GM12891 (cell line): Measurements from ENCODE around the gene NAV2.

Source experiments
- DNase-seq: peaks from one replicate; pipeline ENCODE4 v3.0.0; 2011; ENCODE audit warnings: low spot score; ENCODE audit not compliant: insufficient read length
- FAIRE-seq: peaks from 2 replicates; lab custom pipeline; 2011; peaks lifted over from hg19 to GRCh38; lab: Jason Lieb, UNC
- PAX5 ChIP-seq: IDR thresholded peaks from 2 replicates; pipeline ENCODE4 v1.6.1; 2011; ENCODE audit warnings: low read length, moderate library complexity, mild to moderate bottlenecking; ENCODE audit not compliant: insufficient read depth, severe bottlenecking
- POLR2A ChIP-seq: IDR thresholded peaks from 2 replicates; pipeline ENCODE4 v1.6.1; 2011; ENCODE audit warnings: low read depth, low read length, control low read depth
- POLR2AphosphoS5 ChIP-seq: IDR thresholded peaks from 2 replicates; pipeline ENCODE4 v1.6.1; 2011; ENCODE audit warnings: low read depth, low read length, control low read depth
- POU2F2 ChIP-seq: IDR thresholded peaks from 2 replicates; pipeline ENCODE4 v1.6.1; 2011; ENCODE audit warnings: low read depth, mild to moderate bottlenecking, control low read depth, low read length, moderate library complexity
- SPI1 ChIP-seq: IDR thresholded peaks from 2 replicates; pipeline ENCODE4 v1.6.1; 2011; ENCODE audit warnings: low read depth, low read length, control low read depth
- TAF1 ChIP-seq: IDR thresholded peaks from 2 replicates; pipeline ENCODE4 v1.6.1; 2011; ENCODE audit warnings: low read depth, low read length, control low read depth

The NAV2 gene

GRCh38 chr11:19872512-19873145 lies 160.0 kb downstream of the NAV2 start:
- FAIRE-seq: no peak
- DNase-seq: no peak
- TF ChIP-seq SPI1 (no peak), POU2F2 (no peak), PAX5 (no peak), POLR2AphosphoS5 (no peak), TAF1 (no peak), POLR2A (no peak)

GRCh38 chr11:19873730-19874129 lies 161.1 kb downstream of the NAV2 start:
- TF ChIP-seq POLR2A (no peak), PAX5 (no peak), SPI1 (no peak), TAF1 (no peak), POLR2AphosphoS5 (no peak), POU2F2 (no peak)
- FAIRE-seq: no peak
- no peak for DNase-seq

GRCh38 chr11:19874266-19874665 lies 161.6 kb downstream of the NAV2 start:
- TF ChIP-seq POLR2A (no peak), POU2F2 (no peak), POLR2AphosphoS5 (no peak), PAX5 (no peak), TAF1 (no peak), SPI1 (no peak)
- DNase-seq: no peak
- no peak for FAIRE-seq

- FAIRE-seq (no peak), DNase-seq (no peak)
Observed at GRCh38 chr11:19876750-19877149, 164.1 kb downstream of the NAV2 start.

GRCh38 chr11:19878520-19878919 lies 165.9 kb downstream of the NAV2 start:
- TF ChIP-seq POU2F2 (no peak), SPI1 (peak; percentile 36)
- FAIRE-seq (no peak), DNase-seq (no peak)

More at GRCh38 chr11:19876750-19877149, 164.1 kb downstream of the NAV2 start:
- no peak for TF ChIP-seq SPI1
- TF ChIP-seq POU2F2: no peak
- no peak for TF ChIP-seq POLR2AphosphoS5
- TF ChIP-seq PAX5: no peak
- TF ChIP-seq POLR2A: no peak
- TF ChIP-seq TAF1: no peak

DNA sequence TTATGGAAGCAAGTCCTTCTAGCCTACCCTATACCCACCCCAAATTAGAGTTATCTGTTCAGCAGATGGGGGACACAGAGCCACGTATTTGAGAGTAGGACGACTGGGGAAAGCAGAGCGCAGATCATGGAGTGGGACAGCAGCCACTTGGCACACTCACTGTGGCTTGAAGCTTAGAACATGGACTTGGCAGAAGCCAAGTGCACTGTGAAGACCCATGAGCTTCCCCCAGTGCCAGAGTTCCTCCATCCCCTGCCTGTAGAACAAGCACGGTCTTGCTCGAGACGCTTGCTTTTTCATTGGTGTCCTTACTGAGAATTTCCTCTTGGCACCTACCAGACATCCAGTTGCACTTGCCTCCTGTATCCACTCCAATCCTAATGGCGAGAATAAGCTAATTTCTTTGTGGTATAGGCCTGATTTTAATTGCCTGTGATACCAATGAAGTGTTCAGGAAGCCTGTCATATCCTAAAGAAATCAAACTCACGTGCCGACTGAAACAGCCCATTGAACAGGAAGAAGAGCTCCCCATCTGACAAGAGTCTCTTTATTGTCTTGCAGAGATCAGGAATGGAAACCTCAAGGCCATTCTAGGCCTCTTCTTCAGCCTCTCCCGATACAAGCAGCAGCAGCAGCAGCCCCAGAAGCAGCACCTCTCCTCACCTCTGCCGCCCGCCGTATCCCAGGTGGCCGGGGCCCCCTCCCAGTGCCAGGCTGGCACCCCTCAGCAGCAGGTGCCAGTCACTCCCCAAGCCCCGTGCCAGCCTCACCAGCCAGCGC lies 166.9 kb downstream of the NAV2 start:
- no peak for TF ChIP-seq POLR2A
- no peak for TF ChIP-seq POU2F2
- TF ChIP-seq TAF1: no peak
- no peak for TF ChIP-seq POLR2AphosphoS5
- TF ChIP-seq SPI1: no peak
- TF ChIP-seq PAX5: no peak
- FAIRE-seq (no peak), DNase-seq (no peak)

- DNase-seq: no peak
- no peak for FAIRE-seq
Observed at GRCh38 chr11:19880088-19880345, 167.4 kb downstream of the NAV2 start.

GRCh38 chr11:19881177-19881576 lies 168.5 kb downstream of the NAV2 start:
- FAIRE-seq (no peak), DNase-seq (no peak)

More at GRCh38 chr11:19880088-19880345, 167.4 kb downstream of the NAV2 start:
- TF ChIP-seq PAX5: no peak

GRCh38 chr11:19882356-19882755 lies 169.7 kb downstream of the NAV2 start:
- no peak for FAIRE-seq

More at GRCh38 chr11:19881177-19881576, 168.5 kb downstream of the NAV2 start:
- TF ChIP-seq POU2F2: no peak
- TF ChIP-seq POLR2A: no peak
- no peak for TF ChIP-seq PAX5
- TF ChIP-seq POLR2AphosphoS5: no peak
- TF ChIP-seq TAF1: no peak
- TF ChIP-seq SPI1: no peak

DNA sequence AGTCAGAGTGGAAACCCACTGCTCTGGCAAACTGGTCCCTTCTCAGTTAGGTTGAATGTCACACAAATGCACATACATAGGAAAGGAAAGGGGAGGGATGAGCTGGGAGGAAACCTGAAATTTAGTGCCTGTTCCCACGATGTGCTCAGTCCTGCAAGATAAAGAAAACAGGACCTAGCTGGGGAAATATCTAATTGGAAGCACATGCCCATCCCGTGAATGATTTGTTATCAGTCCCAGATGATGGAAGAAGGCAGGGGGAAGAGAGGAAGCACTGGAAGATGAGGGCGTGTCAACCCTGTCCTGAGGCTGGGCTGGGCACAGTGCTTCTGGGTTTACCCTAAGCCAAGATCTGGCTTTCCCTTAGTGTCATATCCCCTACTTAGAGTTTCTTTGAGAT lies 173.9 kb downstream of the NAV2 start:
- DNase-seq (no peak), FAIRE-seq (no peak)
- no peak for TF ChIP-seq POLR2AphosphoS5
- TF ChIP-seq TAF1: no peak
- no peak for TF ChIP-seq POU2F2
- no peak for TF ChIP-seq PAX5
- no peak for TF ChIP-seq POLR2A

More at GRCh38 chr11:19882356-19882755, 169.7 kb downstream of the NAV2 start:
- no peak for DNase-seq
- TF ChIP-seq POLR2AphosphoS5 (no peak), SPI1 (no peak), TAF1 (no peak), PAX5 (no peak)

GRCh38 chr11:19887842-19888241 lies 175.2 kb downstream of the NAV2 start:
- FAIRE-seq (no peak), DNase-seq (no peak)

More at GRCh38 chr11:19887842-19888241, 175.2 kb downstream of the NAV2 start:
- TF ChIP-seq PAX5 (no peak), SPI1 (no peak), POLR2A (no peak)
